ACC112 (cell line): ENCODE measurements around the gene PODN.

Experiments used
- H2AFZ ChIP-seq: fragments of 200-600 bp; sonication (generic); one replicate; pipeline ENCODE4 v1.6.0; 2017; ENCODE audit warnings: antibody characterized with exemption, low read length; ENCODE audit not compliant: unreplicated experiment
- H3K27ac ChIP-seq: fragments of 200-600 bp; sonication (generic); 2 replicates; pipeline ENCODE4 v1.5.1; 2014; ENCODE audit warnings: low read depth, mild to moderate bottlenecking, antibody characterized with exemption, low read length, moderate library complexity
- H3K27me3 ChIP-seq: fragments of 200-600 bp; sonication (generic); 2 replicates; pipeline ENCODE4 v1.6.1; 2014; ENCODE audit warnings: mild to moderate bottlenecking, antibody characterized with exemption, low read length, moderate library complexity, mixed read lengths; ENCODE audit not compliant: insufficient read depth
- H3K36me3 ChIP-seq: fragments of 200-600 bp; sonication (generic); 2 replicates; pipeline ENCODE4 v1.6.1; 2016; ENCODE audit warnings: mild to moderate bottlenecking, antibody characterized with exemption, low read length, moderate library complexity, mixed read lengths; ENCODE audit not compliant: insufficient read depth
- H3K4me1 ChIP-seq: fragments of 200-600 bp; sonication (generic); one replicate; pipeline ENCODE4 v1.6.1; 2016; ENCODE audit warnings: low read length, mixed read lengths; ENCODE audit not compliant: insufficient read depth, unreplicated experiment, control insufficient read depth
- H3K4me3 ChIP-seq: fragments of 200-600 bp; sonication (generic); 2 replicates; pipeline ENCODE4 v1.5.1; 2014; ENCODE audit warnings: mild to moderate bottlenecking, low read depth, low read length
- H3K79me2 ChIP-seq: fragments of 200-600 bp; sonication (generic); one replicate; pipeline ENCODE4 v1.6.0; 2016; ENCODE audit warnings: low read length; ENCODE audit not compliant: control insufficient read depth, unreplicated experiment, insufficient read depth

Gene PODN

GRCh38 chr1:53075206-53075605, 13.2 kb downstream of the PODN start:
- no peak overlapping the region for H2AFZ ChIP-seq
- H3K4me3 ChIP-seq: no peak overlapping the region
- no peaks in the 10 kb centered on the region for H3K4me1 ChIP-seq
- H3K27ac ChIP-seq: no peak overlapping the region
- H3K36me3 ChIP-seq: no peaks in the 10 kb centered on the region
- no peaks in the 10 kb centered on the region for H3K79me2 ChIP-seq
- no peaks in the 10 kb centered on the region for H3K27me3 ChIP-seq

GRCh38 chr1:53075761-53076163, 13.7 kb downstream of the PODN start:
- H3K79me2 ChIP-seq: no peaks in the 10 kb centered on the region
- H3K4me1 ChIP-seq: no peaks in the 10 kb centered on the region
- no peaks in the 10 kb centered on the region for H3K27me3 ChIP-seq
- H2AFZ ChIP-seq: no peak overlapping the region
- no peak overlapping the region for H3K27ac ChIP-seq
- no peaks in the 10 kb centered on the region for H3K36me3 ChIP-seq
- H3K4me3 ChIP-seq: no peak overlapping the region

GRCh38 chr1:53076165-53076564, 14.2 kb downstream of the PODN start:
- Histone ChIP-seq H3K27me3 (no peaks in the 10 kb centered on the region), H3K4me1 (no peaks in the 10 kb centered on the region), H2AFZ (no peak overlapping the region), H3K27ac (no peak overlapping the region), H3K36me3 (no peaks in the 10 kb centered on the region), H3K79me2 (no peaks in the 10 kb centered on the region), H3K4me3 (no peak overlapping the region)

GRCh38 chr1:53076721-53077598, 14.9 kb downstream of the PODN start:
- H3K36me3 ChIP-seq: no peaks in the 10 kb centered on the region

GRCh38 chr1:53077599-53077965, 15.6 kb downstream of the PODN start:
- H3K79me2 ChIP-seq: no peaks in the 10 kb centered on the region
- H3K27ac ChIP-seq: no peak overlapping the region
- H3K4me3 ChIP-seq: no peak overlapping the region
- no peak overlapping the region for H2AFZ ChIP-seq
- H3K27me3 ChIP-seq: no peaks in the 10 kb centered on the region
- no peaks in the 10 kb centered on the region for H3K4me1 ChIP-seq
- H3K36me3 ChIP-seq: no peaks in the 10 kb centered on the region

More at GRCh38 chr1:53076721-53077598, 14.9 kb downstream of the PODN start:
- no peaks in the 10 kb centered on the region for H3K4me1 ChIP-seq
- H3K27ac ChIP-seq: no peak overlapping the region
- no peak overlapping the region for H3K4me3 ChIP-seq
- H3K79me2 ChIP-seq: no peaks in the 10 kb centered on the region
- H2AFZ ChIP-seq: no peak overlapping the region
- no peaks in the 10 kb centered on the region for H3K27me3 ChIP-seq

GRCh38 chr1:53078333-53079101, 16.5 kb downstream of the PODN start:
- Histone ChIP-seq H3K4me3 (no peak overlapping the region), H3K27ac (no peak overlapping the region), H3K4me1 (no peaks in the 10 kb centered on the region), H3K27me3 (no peaks in the 10 kb centered on the region), H2AFZ (no peak overlapping the region), H3K36me3 (no peaks in the 10 kb centered on the region), H3K79me2 (no peaks in the 10 kb centered on the region)

- Histone ChIP-seq H3K27ac (no peak overlapping the region), H2AFZ (no peak overlapping the region), H3K36me3 (no peaks in the 10 kb centered on the region), H3K79me2 (no peaks in the 10 kb centered on the region), H3K27me3 (no peaks in the 10 kb centered on the region), H3K4me3 (no peak overlapping the region), H3K4me1 (no peaks in the 10 kb centered on the region)
Measured at GRCh38 chr1:53079251-53079650, 17.2 kb downstream of the PODN start.

GRCh38 chr1:53080041-53080440, 18.0 kb downstream of the PODN start:
- H2AFZ ChIP-seq: no peak overlapping the region
- H3K79me2 ChIP-seq: no peaks in the 10 kb centered on the region
- H3K4me1 ChIP-seq: no peaks in the 10 kb centered on the region
- H3K36me3 ChIP-seq: no peaks in the 10 kb centered on the region
- no peaks in the 10 kb centered on the region for H3K27me3 ChIP-seq
- no peak overlapping the region for H3K27ac ChIP-seq
- no peak overlapping the region for H3K4me3 ChIP-seq

- H2AFZ ChIP-seq: no peak overlapping the region
- H3K4me1 ChIP-seq: no peaks in the 10 kb centered on the region
- H3K36me3 ChIP-seq: no peaks in the 10 kb centered on the region
- no peaks in the 10 kb centered on the region for H3K79me2 ChIP-seq
- no peaks in the 10 kb centered on the region for H3K27me3 ChIP-seq
- H3K4me3 ChIP-seq: no peak overlapping the region
- H3K27ac ChIP-seq: no peak overlapping the region
Measured at GRCh38 chr1:53080769-53081168, 18.8 kb downstream of the PODN start.

- Histone ChIP-seq H3K4me1 (no peaks in the 10 kb centered on the region), H3K27ac (no peak overlapping the region), H3K36me3 (no peaks in the 10 kb centered on the region), H3K4me3 (no peak overlapping the region), H2AFZ (no peak overlapping the region), H3K79me2 (no peaks in the 10 kb centered on the region), H3K27me3 (no peaks in the 10 kb centered on the region)
Measured at GRCh38 chr1:53081384-53082066, 19.5 kb downstream of the PODN start.
